DMS114 treated with DMSO at 0.1 percent for 48 hours (cell line): ENCODE results near the gene ITGBL1.
A peak's percentile ranks its signal among the peaks of the same experiment; 100 is the strongest.

Experiments used
- DNase-seq: peaks from one replicate; lab custom pipeline; 2025; ENCODE audit not compliant: unreplicated experiment; lab: John Stamatoyannopoulos, UW

Gene ITGBL1

GRCh38 chr13:101739382-101740178 lies 287.1 kb downstream of the ITGBL1 start:
- DNase-seq: no peak

GRCh38 chr13:101746513-101746912 lies 294.0 kb downstream of the ITGBL1 start:
- DNase-seq: no peak

- no peak for DNase-seq
Observed at GRCh38 chr13:101747039-101747438, 294.6 kb downstream of the ITGBL1 start.

- no peak for DNase-seq
Observed at GRCh38 chr13:101749584-101749983, 297.1 kb downstream of the ITGBL1 start.

- no peak for DNase-seq
Observed at GRCh38 chr13:101751488-101751887, 299.0 kb downstream of the ITGBL1 start.

GRCh38 chr13:101752432-101752831 lies 300.0 kb downstream of the ITGBL1 start:
- DNase-seq: no peak

GRCh38 chr13:101755228-101755887 lies 302.9 kb downstream of the ITGBL1 start:
- no peak for DNase-seq

GRCh38 chr13:101757446-101758039 lies 305.1 kb downstream of the ITGBL1 start:
- DNase-seq: peak; percentile 1

GRCh38 chr13:101763191-101763590 lies 310.7 kb downstream of the ITGBL1 start:
- no peak for DNase-seq
